GM10248 (cell line): ENCODE data around the gene LY6G5B.

Experiments
- CTCF ChIA-PET: fragments of 300-600 bp; sonication (Branson Sonifier 250); formaldehyde crosslinking; extraction: SDS; loops from one replicate; lab custom pipeline; 2021; ENCODE audit warnings: antibody characterized with exemption; lab: Yijun Ruan, JAX
- POLR2A ChIA-PET: fragments of 350-650 bp; sonication (Branson Sonifier 250); formaldehyde crosslinking; extraction: SDS; loops from one replicate; lab custom pipeline; 2020; ENCODE audit warnings: antibody characterized with exemption; lab: Yijun Ruan, JAX
- DNase-seq: peaks from one replicate; pipeline ENCODE4 v3.0.0; 2012; ENCODE audit errors: extremely low spot score
- CTCF ChIP-seq: IDR thresholded peaks from 2 replicates; pipeline ENCODE4 v1.5.1; 2012; ENCODE audit warnings: mild to moderate bottlenecking, low read depth; ENCODE audit errors: extremely low read depth, missing control alignments, control extremely low read depth

LY6G5B gene

GRCh38 chr6:31631681-31632278, 38.0 kb upstream of the LY6G5B start:
- no peak for TF ChIP-seq CTCF
- ChIA-PET CTCF (no interaction called here), POLR2A (no interaction called here)
- DNase-seq = no peak

- ChIA-PET CTCF (no interaction called here), POLR2A (no interaction called here)
- DNase-seq = no peak
- no peak for TF ChIP-seq CTCF
These were observed 37.4 kb upstream of the LY6G5B start for GRCh38 chr6:31632279-31632946.

GRCh38 chr6:31633447-31633846, 36.3 kb upstream of the LY6G5B start:
- DNase-seq = no peak
- no peak for TF ChIP-seq CTCF
- ChIA-PET CTCF (interaction anchor here (1.5 to 2.4 kb wide), 3 partner anchors 10 to 12 kb away, joined by 5 to 7 read pairs (median 6); no protein-coding TSS in a partner anchor), POLR2A (interaction anchor here (1.1 to 1.2 kb wide), 2 partner anchors 10 to 13 kb away, joined by 6 to 8 read pairs; partner anchors contain the start of gene PRRC2A)

DNA sequence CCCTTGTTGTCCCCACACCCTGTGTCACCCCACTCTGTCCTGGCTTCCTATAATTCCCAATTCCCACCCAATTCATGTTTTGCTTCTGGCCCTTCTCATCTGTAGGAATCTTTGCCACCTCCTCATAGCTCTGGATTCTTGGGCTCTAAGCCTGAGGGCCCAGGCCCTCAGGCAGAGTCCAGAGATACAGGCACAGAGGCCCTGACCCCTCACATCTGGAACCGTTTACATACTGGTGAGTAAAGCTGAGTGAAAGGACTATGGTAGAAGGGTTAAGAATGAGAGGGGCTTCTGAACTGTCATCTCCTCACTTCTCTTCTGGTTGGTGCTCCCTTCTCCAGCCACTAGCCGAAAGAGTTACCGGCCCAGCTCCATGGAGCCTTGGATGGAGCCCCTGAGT, 35.6 kb upstream of the LY6G5B start:
- no peak for TF ChIP-seq CTCF
- POLR2A ChIA-PET = interaction anchor here (1.1 to 1.2 kb wide), 2 partner anchors 10 to 14 kb away, joined by 6 to 8 read pairs; partner anchors contain the start of gene PRRC2A
- CTCF ChIA-PET = interaction anchor here (1.0 to 2.4 kb wide), 5 partner anchors 9 to 83 kb away, joined by 3 to 7 read pairs (median 5); no protein-coding TSS in a partner anchor

GRCh38 chr6:31634969-31635575, 34.7 kb upstream of the LY6G5B start:
- no peak for TF ChIP-seq CTCF
- ChIA-PET CTCF (interaction anchor here (1.0 to 2.4 kb wide), 6 partner anchors 9 to 84 kb away, joined by 3 to 7 read pairs (median 4); no protein-coding TSS in a partner anchor), POLR2A (interaction anchor here (0.6 to 1.2 kb wide), 2 partner anchors 9 to 201 kb away, joined by 7 to 8 read pairs; no protein-coding TSS in a partner anchor)
- no peak for DNase-seq

More for the DNA sequence above, 35.6 kb upstream of the LY6G5B start:
- no peak for DNase-seq
